GM12878 (cell line): ENCODE data around the gene CWC27. TPM values are rescaled to one million over a fixed set of nuclear protein-coding genes. Genes with fewer than 3 reads are reported as not detected.

Experiments
- ATAC-seq: fragments of 200-7000 bp; cut with Tn5 transposase; 3 replicates; pipeline ENCODE4 v1.9.1; 2020; ENCODE audit warnings: mild to moderate bottlenecking, moderate library complexity
- BruUV-seq: library from RNA; stranded (reverse); fragments of 400-500 nt; replicated peaks from 2 replicates; lab custom pipeline; 2021; lab: Mats Ljungman, UMichigan
- CTCF ChIA-PET: fragments of 300-600 bp; sonication (Branson Sonifier 250); formaldehyde crosslinking; extraction: SDS; loops from one replicate; lab custom pipeline; 2021; ENCODE audit warnings: inconsistent platforms; lab: Yijun Ruan, JAX
- POLR2A ChIA-PET: fragments of 350-600 bp; formaldehyde crosslinking; extraction: SDS; loops from one replicate; lab custom pipeline; 2021; ENCODE audit warnings: inconsistent platforms; lab: Charles Lee
- RAD21 ChIA-PET: fragments of 300-600 bp; sonication (Branson Sonifier 250); formaldehyde crosslinking; loops from one replicate; lab custom pipeline; 2023; ENCODE audit warnings: antibody characterized with exemption; ENCODE audit not compliant: unreplicated experiment; lab: Charles Lee
- SMC1A ChIA-PET: fragments of 300-600 bp; sonication (Branson Sonifier 250); formaldehyde crosslinking; loops from one replicate; lab custom pipeline; 2023; ENCODE audit not compliant: unreplicated experiment, uncharacterized antibody; lab: Charles Lee
- DNase-seq: peaks from one replicate; pipeline ENCODE4 v3.0.0-alpha.2; 2011; ENCODE audit warnings: low read depth, low spot score
- FAIRE-seq: peaks from 3 replicates; lab custom pipeline; 2011; peaks lifted over from hg19 to GRCh38; lab: Jason Lieb, UNC
- H2AFZ ChIP-seq: 2 replicates; pipeline ENCODE4 v1.6.0; 2011; ENCODE audit warnings: low read depth, low read length, control low read depth; ENCODE audit not compliant: control insufficient read depth
- H3K27ac ChIP-seq: 2 replicates; pipeline ENCODE4 v1.5.1; 2011; ENCODE audit warnings: control low read depth; ENCODE audit not compliant: control insufficient read depth, insufficient read depth
- H3K27me3 ChIP-seq, 2 experiments: replicated peaks in 1 of 2; 2 replicates each; pipeline versions ENCODE4 v1.6.0 to v1.6.1; 2011; ENCODE audit warnings: low read length in 1 of 2; ENCODE audit not compliant: control insufficient read depth in 2 of 2, insufficient read depth in 2 of 2
- H3K36me3 ChIP-seq, 2 experiments: 2 replicates each; pipeline ENCODE4 v1.5.1; 2011; ENCODE audit warnings: low read length in 1 of 2; ENCODE audit not compliant: control insufficient read depth in 2 of 2, insufficient read depth in 2 of 2
- H3K4me1 ChIP-seq: 2 replicates; pipeline ENCODE4 v1.6.1; 2011; ENCODE audit warnings: mild to moderate bottlenecking, low read length, moderate library complexity, mixed read lengths; ENCODE audit not compliant: control insufficient read depth, insufficient read depth
- H3K4me2 ChIP-seq: 2 replicates; pipeline ENCODE4 v1.6.0; 2011; ENCODE audit warnings: control low read depth; ENCODE audit not compliant: control insufficient read depth, insufficient read depth
- H3K4me3 ChIP-seq: fragments of 200-600 bp; sonication (generic); 2 replicates; pipeline ENCODE4 v1.5.1; 2016
- H3K79me2 ChIP-seq: 2 replicates; pipeline ENCODE4 v1.6.0; 2011; ENCODE audit warnings: low read length; ENCODE audit not compliant: control insufficient read depth, insufficient read depth
- H3K9ac ChIP-seq: 2 replicates; pipeline ENCODE4 v1.8.0; 2011; ENCODE audit warnings: low read length, control low read depth, mixed read lengths; ENCODE audit not compliant: control insufficient read depth, insufficient read depth
- H3K9me3 ChIP-seq: replicated peaks from 3 replicates; pipeline ENCODE4 v1.5.1; 2011; ENCODE audit warnings: mild to moderate bottlenecking, low read length; ENCODE audit not compliant: control insufficient read depth, insufficient read depth
- H4K20me1 ChIP-seq: 2 replicates; pipeline ENCODE4 v1.6.0; 2011; ENCODE audit not compliant: control insufficient read depth, insufficient read depth
- EZH2 ChIP-seq: IDR thresholded peaks from 2 replicates; pipeline ENCODE4 v1.6.1; 2012; ENCODE audit warnings: low read depth, mild to moderate bottlenecking, control low read depth, inconsistent platforms, low read length, borderline replicate concordance; ENCODE audit not compliant: control insufficient read depth
- IRF4 ChIP-seq: IDR thresholded peaks from 2 replicates; pipeline ENCODE4 v1.6.1; 2011; ENCODE audit warnings: low read depth, low read length
- MEF2A ChIP-seq: IDR thresholded peaks from 2 replicates; pipeline ENCODE4 v1.6.1; 2011; ENCODE audit warnings: low read depth, mild to moderate bottlenecking, low read length, moderate library complexity; ENCODE audit not compliant: insufficient read depth
- NFIC ChIP-seq: IDR thresholded peaks from 2 replicates; pipeline ENCODE4 v1.6.1; 2012; ENCODE audit warnings: low read depth, mild to moderate bottlenecking, inconsistent platforms, low read length, moderate library complexity
- NFYA ChIP-seq: IDR thresholded peaks from 2 replicates; pipeline ENCODE4 v1.6.1; 2011; ENCODE audit warnings: low read depth, mild to moderate bottlenecking, low read length, improper control_type of control experiment, borderline replicate concordance
- SMAD5 ChIP-seq: IDR thresholded peaks from 2 replicates; pipeline ENCODE4 v1.6.1; 2016; ENCODE audit warnings: antibody characterized with exemption, low read depth
- SP1 ChIP-seq: IDR thresholded peaks from one replicate; pipeline ENCODE4 v1.6.1; 2011; ENCODE audit warnings: low read depth, low read length
- YY1 ChIP-seq: IDR thresholded peaks from 2 replicates; pipeline ENCODE4 v1.6.1; 2011; ENCODE audit warnings: low read depth, mild to moderate bottlenecking, low read length
- WGBS: methylation state at CpG from one replicate; pipeline ENCODE4 v1.1.6; 2016; ENCODE audit warnings: low lambda C conversion rate; ENCODE audit not compliant: insufficient replicate concordance, insufficient coverage; ENCODE audit errors: missing lambda C conversion rate; 5-methylcytosine and 5-hydroxymethylcytosine counted together
- in situ Hi-C: fragments of 300-500 bp; cut with MboI; formaldehyde crosslinking; loops from 9 replicates; pipeline ENCODE4 v1.14.3; 2018; ENCODE audit warnings: mixed read lengths
- intact Hi-C: fragments of 100-400 bp; cut with micrococcal nuclease; formaldehyde crosslinking; loops from one replicate; pipeline ENCODE4 v1.14.2; 2022; ENCODE audit not compliant: unreplicated experiment
- polyA plus RNA-seq, 11 experiments: library from polyadenylated mRNA; depleted of rRNA in 4 of 11; unstranded in 6 of 11; stranded (reverse) in 5 of 11; fragments of >200 nt; fragmentation: Nextera tagmentation in 4 of 11; fragmentation: Illumina TruSeq in 1 of 11; extraction: Ambion mirVana in 4 of 11; extraction: Trizol in 1 of 11; gene quantifications; 1 replicate in 1 of 11; 2 replicates in 10 of 11; pipeline versions ENCODE4 v1.2.1 to v1.2.3, GENCODE V29; 2011 to 2016; ENCODE audit warnings: inconsistent platforms in 2 of 11, missing spikeins in 2 of 11, low read depth in 1 of 11
- total RNA-seq, 4 experiments: library from RNA; depleted of rRNA in 3 of 4; stranded (reverse); fragments of >200 nt in 3 of 4; fragmentation: Illumina TruSeq in 1 of 4; extraction: Trizol in 1 of 4; gene quantifications; 2 replicates each; pipeline versions ENCODE4 v1.2.1 to v1.2.3, GENCODE V29; 2013 to 2021
- TF ChIP-seq, protein P1 (sequence below): IDR thresholded peaks from 2 replicates; pipeline ENCODE4 v1.6.1; 2012; ENCODE audit warnings: improper control_type of control experiment, low read depth, low read length; ENCODE audit not compliant: insufficient replicate concordance
- TF ChIP-seq, protein P2 (sequence below): IDR thresholded peaks from 2 replicates; pipeline ENCODE4 v1.6.1; 2012; ENCODE audit warnings: low read depth, low read length, improper control_type of control experiment
- TF ChIP-seq, protein P3 (sequence below): fragments of 450-650 bp; IDR thresholded peaks from 2 replicates; pipeline ENCODE4 v1.6.1; 2017; ENCODE audit warnings: antibody characterized with exemption, mild to moderate bottlenecking, moderate library complexity

Gene CWC27
- total and polyA plus RNA-seq, 10 of the 15 experiments (the other 5 are each of a cell fraction or from before 2014, with no cell fraction given) = 21.7 to 61.9 (median 47.0) TPM

DNA sequence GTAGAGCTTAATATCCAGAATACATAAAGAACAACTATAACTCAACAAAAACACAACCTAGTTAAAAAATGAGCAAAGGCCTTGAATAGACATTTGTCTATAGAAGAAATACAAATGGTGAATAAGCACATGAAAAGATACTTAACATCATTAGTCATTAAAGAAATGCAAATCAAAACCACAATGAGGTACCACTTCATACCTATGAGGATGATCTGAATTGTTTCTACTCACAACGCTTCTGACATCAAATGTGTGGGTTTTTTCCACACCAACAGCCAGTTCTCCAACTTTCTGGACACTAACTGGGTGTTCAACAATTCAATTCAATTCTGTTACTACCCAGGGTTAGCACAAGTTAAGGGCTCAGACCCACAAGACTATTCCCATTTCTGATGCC is 22.3 kb upstream of the CWC27 start:
- ChIA-PET CTCF (no interaction called here), SMC1A (interaction anchor here (0.9 kb wide), 1 partner anchor 8 kb away, joined by 3 read pairs; no protein-coding TSS in a partner anchor), POLR2A (no interaction called here), RAD21 (no interaction called here)
- Histone ChIP-seq H3K36me3 (peaks cover 0 to 2% of the 10 kb centered on the region in 2 experiments; a peak in 1 of 4 replicates), H4K20me1 (no peaks in the 10 kb centered on the region), H3K9me3 (no peaks in the 10 kb centered on the region), H3K4me3 (no peak overlapping the region), H3K79me2 (no peaks in the 10 kb centered on the region), H2AFZ (no peak overlapping the region), H3K27ac (no peak overlapping the region), H3K9ac (no peak overlapping the region), H3K4me1 (peaks cover 4% of the 10 kb centered on the region; the same call in 1 of the 2 replicates), H3K27me3 (no peaks in the 10 kb centered on the region), H3K4me2 (no peak overlapping the region)
- FAIRE-seq = no peak
- in situ Hi-C loops (no loop called here), intact Hi-C loops (no loop called here)
- no TSS peak for BruUV-seq
- peak; percentile 34 for ATAC-seq
- WGBS = 54% methylated on average over 1 of the region's 1 CpG
- no peak for DNase-seq
- TF ChIP-seq, protein P1, sequence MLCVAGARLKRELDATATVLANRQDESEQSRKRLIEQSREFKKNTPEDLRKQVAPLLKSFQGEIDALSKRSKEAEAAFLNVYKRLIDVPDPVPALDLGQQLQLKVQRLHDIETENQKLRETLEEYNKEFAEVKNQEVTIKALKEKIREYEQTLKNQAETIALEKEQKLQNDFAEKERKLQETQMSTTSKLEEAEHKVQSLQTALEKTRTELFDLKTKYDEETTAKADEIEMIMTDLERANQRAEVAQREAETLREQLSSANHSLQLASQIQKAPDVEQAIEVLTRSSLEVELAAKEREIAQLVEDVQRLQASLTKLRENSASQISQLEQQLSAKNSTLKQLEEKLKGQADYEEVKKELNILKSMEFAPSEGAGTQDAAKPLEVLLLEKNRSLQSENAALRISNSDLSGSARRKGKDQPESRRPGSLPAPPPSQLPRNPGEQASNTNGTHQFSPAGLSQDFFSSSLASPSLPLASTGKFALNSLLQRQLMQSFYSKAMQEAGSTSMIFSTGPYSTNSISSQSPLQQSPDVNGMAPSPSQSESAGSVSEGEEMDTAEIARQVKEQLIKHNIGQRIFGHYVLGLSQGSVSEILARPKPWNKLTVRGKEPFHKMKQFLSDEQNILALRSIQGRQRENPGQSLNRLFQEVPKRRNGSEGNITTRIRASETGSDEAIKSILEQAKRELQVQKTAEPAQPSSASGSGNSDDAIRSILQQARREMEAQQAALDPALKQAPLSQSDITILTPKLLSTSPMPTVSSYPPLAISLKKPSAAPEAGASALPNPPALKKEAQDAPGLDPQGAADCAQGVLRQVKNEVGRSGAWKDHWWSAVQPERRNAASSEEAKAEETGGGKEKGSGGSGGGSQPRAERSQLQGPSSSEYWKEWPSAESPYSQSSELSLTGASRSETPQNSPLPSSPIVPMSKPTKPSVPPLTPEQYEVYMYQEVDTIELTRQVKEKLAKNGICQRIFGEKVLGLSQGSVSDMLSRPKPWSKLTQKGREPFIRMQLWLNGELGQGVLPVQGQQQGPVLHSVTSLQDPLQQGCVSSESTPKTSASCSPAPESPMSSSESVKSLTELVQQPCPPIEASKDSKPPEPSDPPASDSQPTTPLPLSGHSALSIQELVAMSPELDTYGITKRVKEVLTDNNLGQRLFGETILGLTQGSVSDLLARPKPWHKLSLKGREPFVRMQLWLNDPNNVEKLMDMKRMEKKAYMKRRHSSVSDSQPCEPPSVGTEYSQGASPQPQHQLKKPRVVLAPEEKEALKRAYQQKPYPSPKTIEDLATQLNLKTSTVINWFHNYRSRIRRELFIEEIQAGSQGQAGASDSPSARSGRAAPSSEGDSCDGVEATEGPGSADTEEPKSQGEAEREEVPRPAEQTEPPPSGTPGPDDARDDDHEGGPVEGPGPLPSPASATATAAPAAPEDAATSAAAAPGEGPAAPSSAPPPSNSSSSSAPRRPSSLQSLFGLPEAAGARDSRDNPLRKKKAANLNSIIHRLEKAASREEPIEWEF = no peak
- TF ChIP-seq, protein P2, sequence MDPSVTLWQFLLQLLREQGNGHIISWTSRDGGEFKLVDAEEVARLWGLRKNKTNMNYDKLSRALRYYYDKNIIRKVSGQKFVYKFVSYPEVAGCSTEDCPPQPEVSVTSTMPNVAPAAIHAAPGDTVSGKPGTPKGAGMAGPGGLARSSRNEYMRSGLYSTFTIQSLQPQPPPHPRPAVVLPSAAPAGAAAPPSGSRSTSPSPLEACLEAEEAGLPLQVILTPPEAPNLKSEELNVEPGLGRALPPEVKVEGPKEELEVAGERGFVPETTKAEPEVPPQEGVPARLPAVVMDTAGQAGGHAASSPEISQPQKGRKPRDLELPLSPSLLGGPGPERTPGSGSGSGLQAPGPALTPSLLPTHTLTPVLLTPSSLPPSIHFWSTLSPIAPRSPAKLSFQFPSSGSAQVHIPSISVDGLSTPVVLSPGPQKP = no peak
- TF ChIP-seq EZH2 (no peak), NFIC (no peak), YY1 (no peak), IRF4 (no peak), SP1 (no peak), MEF2A (no peak), SMAD5 (no peak), NFYA (no peak)
- TF ChIP-seq, protein P3, sequence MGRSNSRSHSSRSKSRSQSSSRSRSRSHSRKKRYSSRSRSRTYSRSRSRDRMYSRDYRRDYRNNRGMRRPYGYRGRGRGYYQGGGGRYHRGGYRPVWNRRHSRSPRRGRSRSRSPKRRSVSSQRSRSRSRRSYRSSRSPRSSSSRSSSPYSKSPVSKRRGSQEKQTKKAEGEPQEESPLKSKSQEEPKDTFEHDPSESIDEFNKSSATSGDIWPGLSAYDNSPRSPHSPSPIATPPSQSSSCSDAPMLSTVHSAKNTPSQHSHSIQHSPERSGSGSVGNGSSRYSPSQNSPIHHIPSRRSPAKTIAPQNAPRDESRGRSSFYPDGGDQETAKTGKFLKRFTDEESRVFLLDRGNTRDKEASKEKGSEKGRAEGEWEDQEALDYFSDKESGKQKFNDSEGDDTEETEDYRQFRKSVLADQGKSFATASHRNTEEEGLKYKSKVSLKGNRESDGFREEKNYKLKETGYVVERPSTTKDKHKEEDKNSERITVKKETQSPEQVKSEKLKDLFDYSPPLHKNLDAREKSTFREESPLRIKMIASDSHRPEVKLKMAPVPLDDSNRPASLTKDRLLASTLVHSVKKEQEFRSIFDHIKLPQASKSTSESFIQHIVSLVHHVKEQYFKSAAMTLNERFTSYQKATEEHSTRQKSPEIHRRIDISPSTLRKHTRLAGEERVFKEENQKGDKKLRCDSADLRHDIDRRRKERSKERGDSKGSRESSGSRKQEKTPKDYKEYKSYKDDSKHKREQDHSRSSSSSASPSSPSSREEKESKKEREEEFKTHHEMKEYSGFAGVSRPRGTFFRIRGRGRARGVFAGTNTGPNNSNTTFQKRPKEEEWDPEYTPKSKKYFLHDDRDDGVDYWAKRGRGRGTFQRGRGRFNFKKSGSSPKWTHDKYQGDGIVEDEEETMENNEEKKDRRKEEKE = no peak
